ENCODE data around the gene CCR2. TPM values are rescaled to one million over a fixed set of nuclear protein-coding genes. Genes with fewer than 3 reads are reported as not detected.

CCR2 gene
- polyA plus RNA-seq, 1 of the 3 experiments (the other 2 are of a cell fraction), result not detected

DNA sequence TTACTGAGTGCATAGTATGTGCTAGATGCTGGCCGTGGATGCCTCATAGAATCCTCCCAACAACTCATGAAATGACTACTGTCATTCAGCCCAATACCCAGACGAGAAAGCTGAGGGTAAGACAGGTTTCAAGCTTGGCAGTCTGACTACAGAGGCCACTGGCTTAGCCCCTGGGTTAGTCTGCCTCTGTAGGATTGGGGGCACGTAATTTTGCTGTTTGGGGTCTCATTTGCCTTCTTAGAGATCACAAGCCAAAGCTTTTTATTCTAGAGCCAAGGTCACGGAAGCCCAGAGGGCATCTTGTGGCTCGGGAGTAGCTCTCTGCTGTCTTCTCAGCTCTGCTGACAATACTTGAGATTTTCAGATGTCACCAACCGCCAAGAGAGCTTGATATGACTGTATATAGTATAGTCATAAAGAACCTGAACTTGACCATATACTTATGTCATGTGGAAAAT, 15.8 kb downstream of the CCR2 start:
- Histone ChIP-seq H3K4me3 (ENCODE audit: low read depth in 2 of 2, low read length in 1 of 2) (no peak overlapping the region), H3K79me2 (ENCODE audit: insufficient read depth) (no peaks in the 10 kb centered on the region), H3K4me2 (no peak overlapping the region), H2AFZ (ENCODE audit: low read depth) (no peak overlapping the region), H3K27ac (ENCODE audit: low read depth in 2 of 2, low read length in 1 of 2) (no peak overlapping the region), H3F3A (replicated peaks; ENCODE audit: insufficient read depth) (peaks cover 3% of the 10 kb centered on the region), H3K9me3 (no peaks in the 10 kb centered on the region), H4K20me1 (ENCODE audit: insufficient read depth) (no peaks in the 10 kb centered on the region), H3K4me1 (ENCODE audit: control insufficient read depth in 1 of 2, insufficient read depth in 2 of 2, low read depth in 1 of 2, low read length in 1 of 2) (no peaks in the 10 kb centered on the region), H3K27me3 (ENCODE audit: insufficient read depth) (peaks cover 39% of the 10 kb centered on the region), H3K36me3 (replicated peaks in 1 of 2; ENCODE audit: control insufficient read depth in 1 of 2, insufficient read depth in 2 of 2, low read length in 1 of 2) (no peaks in the 10 kb centered on the region), H3K9me2 (no peaks in the 10 kb centered on the region), H3K9ac (no peak overlapping the region)
- DNase-seq, result no peak
- no peak for TF ChIP-seq USF1 (IDR thresholded peaks at IDR 0.05; ENCODE audit: borderline replicate concordance, low read depth)
- TF ChIP-seq SIN3A (IDR thresholded peaks at IDR 0.05; ENCODE audit: borderline replicate concordance, low read depth, low read length), result no peak
- no peak for TF ChIP-seq RFX5 (IDR thresholded peaks at IDR 0.05; ENCODE audit: low read length)
- TF ChIP-seq YY1 (IDR thresholded peaks at IDR 0.05; ENCODE audit: low read depth), result no peak
- ChIA-PET CTCF (interaction anchor here (0.8 to 2.9 kb wide), 5 partner anchors 8 to 291 kb away, joined by 3 to 14 read pairs (median 3); no protein-coding TSS in a partner anchor), POLR2A (no interaction called here)
- 0% methylated on average over 6 of the region's 6 CpGs for WGBS (ENCODE audit: low lambda C conversion rate)

DNA sequence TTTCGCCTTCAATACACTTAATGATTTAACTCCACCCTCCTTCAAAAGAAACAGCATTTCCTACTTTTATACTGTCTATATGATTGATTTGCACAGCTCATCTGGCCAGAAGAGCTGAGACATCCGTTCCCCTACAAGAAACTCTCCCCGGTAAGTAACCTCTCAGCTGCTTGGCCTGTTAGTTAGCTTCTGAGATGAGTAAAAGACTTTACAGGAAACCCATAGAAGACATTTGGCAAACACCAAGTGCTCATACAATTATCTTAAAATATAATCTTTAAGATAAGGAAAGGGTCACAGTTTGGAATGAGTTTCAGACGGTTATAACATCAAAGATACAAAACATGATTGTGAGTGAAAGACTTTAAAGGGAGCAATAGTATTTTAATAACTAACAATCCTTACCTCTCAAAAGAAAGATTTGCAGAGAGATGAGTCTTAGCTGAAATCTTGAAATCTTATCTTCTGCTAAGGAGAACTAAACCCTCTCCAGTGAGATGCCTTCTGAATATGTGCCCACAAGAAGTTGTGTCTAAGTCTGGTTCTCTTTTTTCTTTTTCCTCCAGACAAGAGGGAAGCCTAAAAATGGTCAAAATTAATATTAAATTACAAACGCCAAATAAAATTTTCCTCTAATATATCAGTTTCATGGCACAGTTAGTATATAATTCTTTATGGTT, 17.1 kb downstream of the CCR2 start, which contains the start of gene CCR5:
Gene CCR5, plus strand, starts transcription at position 108 of the 680 bp plus-strand sequence. CDS start 1,957 bp downstream, outside the sequence.
- H3K9me2 ChIP-seq, result no peaks in the 10 kb centered on the region
- no peak for DNase-seq
- ChIA-PET CTCF (interaction anchor here (1.3 kb wide), 2 partner anchors 36 to 79 kb away, joined by 3 to 4 read pairs; partner anchors contain the start of genes CCR5AS and CCRL2), POLR2A (no interaction called here)
- H3K79me2 ChIP-seq (ENCODE audit: insufficient read depth), result no peaks in the 10 kb centered on the region
- H2AFZ ChIP-seq (ENCODE audit: low read depth), result no peak within 1 kb of the TSS
- WGBS (ENCODE audit: low lambda C conversion rate), result 11% methylated on average over 5 of the region's 5 CpGs
- H3K4me2 ChIP-seq, result no peak within 1 kb of the TSS
- no peaks in the 10 kb centered on the region for H3K9me3 ChIP-seq
- no peak within 1 kb of the TSS for H3K27ac ChIP-seq (ENCODE audit: low read depth in 2 of 2, low read length in 1 of 2)
- H3K4me1 ChIP-seq (ENCODE audit: control insufficient read depth in 1 of 2, insufficient read depth in 2 of 2, low read depth in 1 of 2, low read length in 1 of 2), result no peaks in the 10 kb centered on the region
- no peak within 1 kb of the TSS for H3K4me3 ChIP-seq (ENCODE audit: low read depth in 2 of 2, low read length in 1 of 2)
- peaks cover 40% of the 10 kb centered on the region for H3K27me3 ChIP-seq (ENCODE audit: insufficient read depth)
- H3F3A ChIP-seq (replicated peaks; ENCODE audit: insufficient read depth), result peaks cover 3% of the 10 kb centered on the region
- no peaks in the 10 kb centered on the region for H3K36me3 ChIP-seq (replicated peaks in 1 of 2; ENCODE audit: control insufficient read depth in 1 of 2, insufficient read depth in 2 of 2, low read length in 1 of 2)
- H4K20me1 ChIP-seq (ENCODE audit: insufficient read depth), result no peaks in the 10 kb centered on the region
- H3K9ac ChIP-seq, result no peak within 1 kb of the TSS
- TF ChIP-seq TEAD4 (IDR thresholded peaks at IDR 0.05; ENCODE audit: borderline replicate concordance, insufficient read depth) (no peak), MEF2A (IDR thresholded peaks at IDR 0.05; ENCODE audit: borderline replicate concordance, low read depth) (no peak), RXRA (IDR thresholded peaks at IDR 0.05; ENCODE audit: borderline replicate concordance, low read depth) (no peak), ZBTB33 (IDR thresholded peaks at IDR 0.05; ENCODE audit: borderline replicate concordance, low read depth) (no peak), NRF1 (IDR thresholded peaks at IDR 0.05; ENCODE audit: low read depth, low read length) (no peak), TCF12 (IDR thresholded peaks at IDR 0.05) (no peak), USF2 (IDR thresholded peaks at IDR 0.05; ENCODE audit: borderline replicate concordance, low read depth, low read length) (no peak), REST (IDR thresholded peaks at IDR 0.05; ENCODE audit: low read depth, low read length) (no peak), SIN3A (IDR thresholded peaks at IDR 0.05; ENCODE audit: borderline replicate concordance, low read depth, low read length) (no peak), YY1 (IDR thresholded peaks at IDR 0.05; ENCODE audit: low read depth) (no peak), FOXM1 (IDR thresholded peaks at IDR 0.05; ENCODE audit: low read depth) (no peak), FOSL2 (IDR thresholded peaks at IDR 0.05; ENCODE audit: borderline replicate concordance, low read depth) (no peak), RFX5 (IDR thresholded peaks at IDR 0.05; ENCODE audit: low read length) (no peak)
- TF ChIP-seq, protein P1, sequence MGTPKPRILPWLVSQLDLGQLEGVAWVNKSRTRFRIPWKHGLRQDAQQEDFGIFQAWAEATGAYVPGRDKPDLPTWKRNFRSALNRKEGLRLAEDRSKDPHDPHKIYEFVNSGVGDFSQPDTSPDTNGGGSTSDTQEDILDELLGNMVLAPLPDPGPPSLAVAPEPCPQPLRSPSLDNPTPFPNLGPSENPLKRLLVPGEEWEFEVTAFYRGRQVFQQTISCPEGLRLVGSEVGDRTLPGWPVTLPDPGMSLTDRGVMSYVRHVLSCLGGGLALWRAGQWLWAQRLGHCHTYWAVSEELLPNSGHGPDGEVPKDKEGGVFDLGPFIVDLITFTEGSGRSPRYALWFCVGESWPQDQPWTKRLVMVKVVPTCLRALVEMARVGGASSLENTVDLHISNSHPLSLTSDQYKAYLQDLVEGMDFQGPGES (IDR thresholded peaks at IDR 0.05; ENCODE audit: low read depth, low read length), result no peak
- TF ChIP-seq, protein P2, sequence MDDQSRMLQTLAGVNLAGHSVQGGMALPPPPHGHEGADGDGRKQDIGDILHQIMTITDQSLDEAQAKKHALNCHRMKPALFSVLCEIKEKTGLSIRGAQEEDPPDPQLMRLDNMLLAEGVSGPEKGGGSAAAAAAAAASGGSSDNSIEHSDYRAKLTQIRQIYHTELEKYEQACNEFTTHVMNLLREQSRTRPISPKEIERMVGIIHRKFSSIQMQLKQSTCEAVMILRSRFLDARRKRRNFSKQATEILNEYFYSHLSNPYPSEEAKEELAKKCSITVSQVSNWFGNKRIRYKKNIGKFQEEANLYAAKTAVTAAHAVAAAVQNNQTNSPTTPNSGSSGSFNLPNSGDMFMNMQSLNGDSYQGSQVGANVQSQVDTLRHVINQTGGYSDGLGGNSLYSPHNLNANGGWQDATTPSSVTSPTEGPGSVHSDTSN (IDR thresholded peaks at IDR 0.05), result no peak
